ENCODE results near the gene DNM3.

Gene DNM3

GRCh38 chr1:171931752-171932151 lies 90.5 kb downstream of the DNM3 start:
- DNase-seq: no peak

- no peak for DNase-seq
Observed at GRCh38 chr1:171934664-171935063, 93.4 kb downstream of the DNM3 start.

GRCh38 chr1:171935086-171935485 lies 93.8 kb downstream of the DNM3 start:
- DNase-seq: no peak

- no peak for DNase-seq
Observed at GRCh38 chr1:171935664-171936063, 94.4 kb downstream of the DNM3 start.

GRCh38 chr1:171937938-171938337 lies 96.6 kb downstream of the DNM3 start:
- no peak for DNase-seq

- DNase-seq: no peak
Observed at GRCh38 chr1:171939740-171940139, 98.4 kb downstream of the DNM3 start.

GRCh38 chr1:171940368-171940767 lies 99.1 kb downstream of the DNM3 start:
- no peak for DNase-seq

- DNase-seq: no peak
Observed at GRCh38 chr1:171941920-171942319, 100.6 kb downstream of the DNM3 start.

GRCh38 chr1:171943973-171944561 lies 102.8 kb downstream of the DNM3 start:
- DNase-seq: no peak

GRCh38 chr1:171948511-171948910 lies 107.2 kb downstream of the DNM3 start:
- DNase-seq: no peak

GRCh38 chr1:171949316-171949715 lies 108.0 kb downstream of the DNM3 start:
- DNase-seq: no peak

- DNase-seq: no peak
Observed at GRCh38 chr1:171953835-171954234, 112.5 kb downstream of the DNM3 start.

GRCh38 chr1:171954361-171954760 lies 113.1 kb downstream of the DNM3 start:
- no peak for DNase-seq

GRCh38 chr1:171961861-171962260 lies 120.6 kb downstream of the DNM3 start:
- no peak for DNase-seq

- DNase-seq: no peak
Observed at GRCh38 chr1:171963762-171964161, 122.5 kb downstream of the DNM3 start.

GRCh38 chr1:171965777-171966176 lies 124.5 kb downstream of the DNM3 start:
- DNase-seq: no peak

GRCh38 chr1:171966426-171967220 lies 125.3 kb downstream of the DNM3 start:
- DNase-seq: no peak

- no peak for DNase-seq
Observed at GRCh38 chr1:171969226-171969625, 127.9 kb downstream of the DNM3 start.

- no peak for DNase-seq
Observed at GRCh38 chr1:171969813-171970212, 128.5 kb downstream of the DNM3 start.

- no peak for DNase-seq
Observed at GRCh38 chr1:171972846-171973245, 131.5 kb downstream of the DNM3 start.

GRCh38 chr1:171973421-171973820 lies 132.1 kb downstream of the DNM3 start:
- no peak for DNase-seq

- DNase-seq: no peak
Observed at GRCh38 chr1:171981303-171981702, 140.0 kb downstream of the DNM3 start.

GRCh38 chr1:171983584-171983983 lies 142.3 kb downstream of the DNM3 start:
- no peak for DNase-seq

GRCh38 chr1:171984262-171984661 lies 143.0 kb downstream of the DNM3 start:
- no peak for DNase-seq
